Stimulated activated CD8-positive, alpha-beta memory T cell treated with anti-CD3 and anti-CD28 coated beads, Interleukin-7, amount 100 ng/mL, for 1 hour (primary cell): ENCODE measurements around the gene GREB1L.

Experiments used
- DNase-seq, 2 donors: peaks; one replicate each; pipeline ENCODE4 v3.0.0-alpha.2; 2020; ENCODE audit warnings: low read depth in 2 of 2

GREB1L gene

GRCh38 chr18:21484851-21485636, 243.0 kb downstream of the GREB1L start:
- no peak for DNase-seq

- DNase-seq = no peak
These were observed 244.9 kb downstream of the GREB1L start for GRCh38 chr18:21486905-21487437.

- no peak for DNase-seq
These were observed 247.2 kb downstream of the GREB1L start for GRCh38 chr18:21489119-21489750.

- DNase-seq = no peak
These were observed 248.0 kb downstream of the GREB1L start for GRCh38 chr18:21489919-21490495.

- no peak for DNase-seq
These were observed 248.7 kb downstream of the GREB1L start for GRCh38 chr18:21490748-21491147.

- DNase-seq = no peak
These were observed 254.3 kb downstream of the GREB1L start for GRCh38 chr18:21496277-21496835.

GRCh38 chr18:21499997-21500396, 258.0 kb downstream of the GREB1L start:
- no peak for DNase-seq

GRCh38 chr18:21502661-21503060, 260.6 kb downstream of the GREB1L start:
- DNase-seq = no peak

GRCh38 chr18:21507913-21508701, 266.1 kb downstream of the GREB1L start:
- DNase-seq = no peak

- DNase-seq = no peak
These were observed 267.0 kb downstream of the GREB1L start for GRCh38 chr18:21509062-21509461.

- DNase-seq = no peak
These were observed 271.3 kb downstream of the GREB1L start for GRCh38 chr18:21513292-21513691.

GRCh38 chr18:21513741-21514140, 271.7 kb downstream of the GREB1L start:
- DNase-seq = no peak

GRCh38 chr18:21522530-21522929, 280.5 kb downstream of the GREB1L start:
- DNase-seq = no peak

GRCh38 chr18:21525916-21526315, 283.9 kb downstream of the GREB1L start:
- DNase-seq = no peak

GRCh38 chr18:21526463-21526862, 284.4 kb downstream of the GREB1L start:
- DNase-seq = no peak

- no peak for DNase-seq
These were observed 292.3 kb downstream of the GREB1L start for GRCh38 chr18:21534327-21534726.

GRCh38 chr18:21538230-21538629, 296.2 kb downstream of the GREB1L start:
- DNase-seq = no peak

- DNase-seq = no peak
These were observed 304.4 kb downstream of the GREB1L start for GRCh38 chr18:21546423-21546822.

GRCh38 chr18:21548647-21549046, 306.6 kb downstream of the GREB1L start:
- DNase-seq = no peak

- no peak for DNase-seq
These were observed 308.5 kb downstream of the GREB1L start for GRCh38 chr18:21550510-21550970.

GRCh38 chr18:21557607-21558253, 315.7 kb downstream of the GREB1L start:
- DNase-seq = no peak
